PC-3 (cell line): Measurements from ENCODE around the gene TRUB2. TPM values are rescaled to one million over a fixed set of nuclear protein-coding genes. Genes with fewer than 3 reads are reported as not detected.

Experiments
- ATAC-seq: fragments of 200-7000 bp; cut with Tn5 transposase; 2 replicates; pipeline ENCODE4 v1.9.1; 2020; ENCODE audit warnings: mild to moderate bottlenecking, moderate library complexity
- BruUV-seq: library from RNA; stranded (reverse); fragments of 400-500 nt; replicated peaks from 2 replicates; lab custom pipeline; 2021; lab: Mats Ljungman, UMichigan
- CTCF ChIA-PET: fragments of 300-600 bp; sonication (Branson Sonifier 250); formaldehyde crosslinking; loops from one replicate; lab custom pipeline; 2022; ENCODE audit warnings: antibody characterized with exemption; lab: Charles Lee
- POLR2A ChIA-PET: fragments of 300-600 bp; sonication (Branson Sonifier 250); formaldehyde crosslinking; loops from one replicate; lab custom pipeline; 2022; ENCODE audit warnings: antibody characterized with exemption; ENCODE audit not compliant: unreplicated experiment; lab: Charles Lee
- DNase-seq: peaks from one replicate; pipeline ENCODE4 v3.0.0-alpha.2; 2015
- H2AFZ ChIP-seq: fragments of 300-600 bp; sonication (generic); 2 replicates; pipeline ENCODE4 v1.6.0; 2016; ENCODE audit warnings: antibody characterized with exemption, low read length
- H3F3A ChIP-seq: fragments of 300-600 bp; sonication (generic); one replicate; pipeline ENCODE4 v1.6.0; 2017; ENCODE audit warnings: antibody characterized with exemption, low read length, control low read depth, mild to moderate bottlenecking; ENCODE audit not compliant: unreplicated experiment
- H3K27ac ChIP-seq: fragments of 300-600 bp; sonication (generic); 2 replicates; pipeline ENCODE4 v1.5.1; 2016; ENCODE audit warnings: mild to moderate bottlenecking, low read length
- H3K27me3 ChIP-seq: fragments of 300-600 bp; sonication (generic); 2 replicates; pipeline ENCODE4 v1.6.1; 2016; ENCODE audit warnings: low read length, mixed read lengths
- H3K36me3 ChIP-seq: fragments of 300-600 bp; sonication (generic); 2 replicates; pipeline ENCODE4 v1.6.1; 2016; ENCODE audit warnings: low read depth, mixed run types, low read length, mixed read lengths
- H3K4me1 ChIP-seq: fragments of 300-600 bp; sonication (generic); 2 replicates; pipeline ENCODE4 v1.5.1; 2016; ENCODE audit warnings: low read length; ENCODE audit not compliant: insufficient read depth
- H3K4me2 ChIP-seq: fragments of 300-600 bp; sonication (generic); 2 replicates; pipeline ENCODE4 v1.6.0; 2016; ENCODE audit warnings: low read length
- H3K4me3 ChIP-seq: fragments of 300-600 bp; sonication (generic); 2 replicates; pipeline ENCODE4 v1.5.1; 2016; ENCODE audit warnings: mild to moderate bottlenecking, low read length, mixed read lengths
- H3K79me2 ChIP-seq: fragments of 300-600 bp; sonication (generic); 2 replicates; pipeline ENCODE4 v1.6.1; 2017; ENCODE audit warnings: low read length, mixed read lengths
- H3K9ac ChIP-seq: fragments of 300-600 bp; sonication (generic); 2 replicates; pipeline ENCODE4 v1.6.0; 2016; ENCODE audit warnings: mild to moderate bottlenecking, low read length
- H3K9me2 ChIP-seq: fragments of 300-600 bp; sonication (generic); replicated peaks from 2 replicates; pipeline ENCODE4 v1.6.1; 2016; ENCODE audit warnings: mixed run types, low read length, mixed read lengths
- H3K9me3 ChIP-seq: fragments of 300-600 bp; sonication (generic); 2 replicates; pipeline ENCODE4 v1.6.1; 2016; ENCODE audit warnings: low read length, mixed read lengths
- H4K20me1 ChIP-seq: fragments of 300-600 bp; sonication (generic); 2 replicates; pipeline ENCODE4 v1.6.1; 2016; ENCODE audit warnings: low read length, mixed read lengths
- CTCF ChIP-seq: fragments of 300-600 bp; sonication (generic); conservative IDR thresholded peaks from 2 replicates; pipeline ENCODE4 v1.5.1; 2017; ENCODE audit warnings: antibody characterized with exemption, low read depth, mild to moderate bottlenecking, low read length
- EZH2 ChIP-seq: fragments of 300-600 bp; sonication (generic); IDR thresholded peaks from one replicate; pipeline ENCODE4 v1.6.1; 2017; ENCODE audit warnings: antibody characterized with exemption, mild to moderate bottlenecking, low read length; ENCODE audit not compliant: unreplicated experiment
- EZH2phosphoT487 ChIP-seq: fragments of 300-600 bp; sonication (generic); IDR thresholded peaks from 2 replicates; pipeline ENCODE4 v1.6.1; 2018; ENCODE audit warnings: mild to moderate bottlenecking, antibody characterized with exemption, low read length, borderline replicate concordance
- intact Hi-C: fragments of 100-400 bp; cut with micrococcal nuclease; formaldehyde crosslinking; loops from 2 replicates; pipeline ENCODE4 v1.9.0; 2023
- total RNA-seq: library from RNA; depleted of rRNA; stranded (reverse); fragments of >200 nt; gene quantifications from 2 replicates; pipeline ENCODE4 v1.2.3, GENCODE V29; 2014

The TRUB2 gene
- total RNA-seq, 1 experiment from 2014 or later: 24.9 TPM

- Histone ChIP-seq H3K27me3 (no peaks in the 10 kb centered on the region), H3F3A (no peaks in the 10 kb centered on the region), H3K9ac (no peak overlapping the region), H3K9me3 (no peaks in the 10 kb centered on the region), H3K36me3 (no peaks in the 10 kb centered on the region), H3K27ac (no peak overlapping the region), H4K20me1 (no peaks in the 10 kb centered on the region), H3K4me2 (no peak overlapping the region), H3K9me2 (no peaks in the 10 kb centered on the region), H2AFZ (no peak overlapping the region), H3K4me1 (no peaks in the 10 kb centered on the region), H3K4me3 (no peak overlapping the region), H3K79me2 (no peaks in the 10 kb centered on the region)
- no peak for DNase-seq
- BruUV-seq: no TSS peak
- CTCF ChIA-PET: interaction anchor here (0.5 kb wide), 1 partner anchor 136 kb away, joined by 6 read pairs; the partner anchor contains the start of gene CERCAM
- intact Hi-C loops: no loop called here
- TF ChIP-seq CTCF (no peak), EZH2phosphoT487 (no peak), EZH2 (no peak)
- POLR2A ChIA-PET: no interaction called here
- ATAC-seq: no peak
Measured at GRCh38 chr9:128285033-128285784, 37.0 kb downstream of the TRUB2 start.

GRCh38 chr9:128282500-128282899 is 39.7 kb downstream of the TRUB2 start:
- H3K4me2 ChIP-seq: no peak overlapping the region
- 0 out of 2 replicates have a peak, but pooled peaks cover 2% of the 10 kb centered on the region for H3K79me2 ChIP-seq
- H3K9ac ChIP-seq: no peak overlapping the region
- H2AFZ ChIP-seq: no peak overlapping the region
- H3K27me3 ChIP-seq: no peaks in the 10 kb centered on the region
- 0 out of 2 replicates have a peak, but pooled peaks cover 1% of the 10 kb centered on the region for H3K4me1 ChIP-seq
- peak; percentile 22; the same call in 1 of the 2 replicates for ATAC-seq
- POLR2A ChIA-PET: no interaction called here
- no peaks in the 10 kb centered on the region for H3K9me3 ChIP-seq
- no peaks in the 10 kb centered on the region for H3K9me2 ChIP-seq
- intact Hi-C loops: no loop called here
- H3F3A ChIP-seq: no peaks in the 10 kb centered on the region
- H3K27ac ChIP-seq: no peak overlapping the region
- CTCF ChIA-PET: interaction anchor here (0.6 kb wide), 1 partner anchor 158 kb away, joined by 3 read pairs; no protein-coding TSS in a partner anchor
- no peaks in the 10 kb centered on the region for H3K36me3 ChIP-seq
- H3K4me3 ChIP-seq: no peak overlapping the region
- DNase-seq: peak; percentile 11
- H4K20me1 ChIP-seq: no peaks in the 10 kb centered on the region
- TF ChIP-seq EZH2phosphoT487 (no peak), CTCF (no peak), EZH2 (no peak)
- BruUV-seq: no TSS peak

- H3K9me3 ChIP-seq: no peaks in the 10 kb centered on the region
- H3K4me1 ChIP-seq: peaks cover 6% of the 10 kb centered on the region; the same call in 1 of the 2 replicates
- no peak overlapping the region for H3K4me3 ChIP-seq
- H3K27ac ChIP-seq: no peak overlapping the region
- H3K36me3 ChIP-seq: no peaks in the 10 kb centered on the region
- H3K79me2 ChIP-seq: peaks cover 20% of the 10 kb centered on the region
- CTCF ChIA-PET: no interaction called here
- H2AFZ ChIP-seq: no peak overlapping the region
- no peaks in the 10 kb centered on the region for H3F3A ChIP-seq
- BruUV-seq: no TSS peak
- no peaks in the 10 kb centered on the region for H3K9me2 ChIP-seq
- intact Hi-C loops: no loop called here
- no peak overlapping the region for H3K9ac ChIP-seq
- H4K20me1 ChIP-seq: no peaks in the 10 kb centered on the region
- TF ChIP-seq CTCF (no peak), EZH2phosphoT487 (no peak), EZH2 (no peak)
- no peaks in the 10 kb centered on the region for H3K27me3 ChIP-seq
- POLR2A ChIA-PET: no interaction called here
- ATAC-seq (no peak), DNase-seq (no peak)
- no peak overlapping the region for H3K4me2 ChIP-seq
Measured at GRCh38 chr9:128280084-128280622, 42.1 kb downstream of the TRUB2 start.
